ENCODE results near the gene ALDH3B1. TPM values are rescaled to one million over a fixed set of nuclear protein-coding genes. Genes with fewer than 3 reads are reported as not detected.

ALDH3B1 gene
- total and polyA plus RNA-seq, 2 donors (not counting 3 experiments of a cell fraction or from before 2014, with no cell fraction given) = 0.13 to 1.0 TPM

DNA sequence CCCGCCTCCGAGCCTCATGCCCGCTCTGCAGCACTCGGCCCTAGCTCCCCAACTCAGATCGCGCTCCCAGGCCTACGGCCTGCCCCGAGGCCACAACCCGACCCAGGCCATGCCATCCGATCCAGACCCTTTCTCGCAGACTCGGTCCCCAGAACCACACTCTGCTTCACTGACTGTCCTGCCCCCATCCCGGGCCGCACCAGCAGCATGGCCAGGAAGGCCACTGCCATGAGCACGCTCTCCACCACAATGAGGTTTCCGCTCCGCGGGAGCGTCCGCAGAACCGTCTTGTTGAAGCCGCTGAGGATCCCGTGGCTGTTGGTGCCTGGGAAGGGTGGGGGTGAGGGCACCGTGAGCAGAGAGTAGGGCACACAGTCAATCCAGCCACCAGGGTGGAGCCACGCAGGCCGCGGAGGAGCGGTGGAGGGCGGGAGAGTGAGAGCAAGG is 12.6 kb upstream of the ALDH3B1 start:
- Histone ChIP-seq H3K4me1 (ENCODE audit: control insufficient read depth, extremely low read depth, insufficient read depth, low read length) (no peaks in the 10 kb centered on the region), H3K36me3 (ENCODE audit: control insufficient read depth in 2 of 2, extremely low read depth in 1 of 2, insufficient read depth in 2 of 2, low read length in 2 of 2) (no peaks in the 10 kb centered on the region), H3K79me2 (ENCODE audit: control insufficient read depth, insufficient read depth, low read length) (no peaks in the 10 kb centered on the region), H2AFZ (ENCODE audit: low read depth, low read length) (no peak overlapping the region), H4K20me1 (replicated peaks; ENCODE audit: control insufficient read depth, extremely low read depth, insufficient read depth, low read length) (no peaks in the 10 kb centered on the region), H3K9me3 (replicated peaks; ENCODE audit: control insufficient read depth, insufficient read depth, low read length) (no peaks in the 10 kb centered on the region), H3K9me1 (replicated peaks; ENCODE audit: control insufficient read depth, extremely low read depth, insufficient read depth, low read length) (no peaks in the 10 kb centered on the region), H3K4me3 (replicated peaks in 1 of 3; ENCODE audit: insufficient read depth in 1 of 3, low read depth in 1 of 3, low read length in 3 of 3) (no peak overlapping the region), H3K27me3 (ENCODE audit: control insufficient read depth in 2 of 2, insufficient read depth in 2 of 2, low read length in 2 of 2) (no peaks in the 10 kb centered on the region), H3K27ac (ENCODE audit: insufficient read depth, low read depth, low read length) (no peak overlapping the region), H3K9ac (replicated peaks; ENCODE audit: extremely low read depth, insufficient read depth, low read length) (no peak overlapping the region), H3K4me2 (ENCODE audit: insufficient read depth, low read length) (no peak overlapping the region)
- FAIRE-seq (no peak), DNase-seq (ENCODE audit: low read depth, low spot score) (no peak)
- BruUV-seq (replicated peaks) = no TSS peak
- intact Hi-C loops (cut with micrococcal nuclease) = no loop called here
- POLR2A ChIA-PET = no interaction called here
- dilution Hi-C loops (cut with MboI; ENCODE audit: extremely low pct_ligation_motif_present, low sequenced_read_pairs) = no loop called here
- CTCF ChIA-PET = no interaction called here
- TF ChIP-seq, protein P1, sequence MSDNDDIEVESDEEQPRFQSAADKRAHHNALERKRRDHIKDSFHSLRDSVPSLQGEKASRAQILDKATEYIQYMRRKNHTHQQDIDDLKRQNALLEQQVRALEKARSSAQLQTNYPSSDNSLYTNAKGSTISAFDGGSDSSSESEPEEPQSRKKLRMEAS (IDR thresholded peaks at IDR 0.05; ENCODE audit: insufficient read depth, insufficient read length) = no peak
- TF ChIP-seq FOS (IDR thresholded peaks at IDR 0.05; ENCODE audit: borderline replicate concordance, insufficient read depth, low read length) = no peak
- TF ChIP-seq POLR2AphosphoS5 (IDR thresholded peaks at IDR 0.05; ENCODE audit: insufficient read depth, low read depth, low read length) = no peak
- no peak for TF ChIP-seq GATA2 (IDR thresholded peaks at IDR 0.05; ENCODE audit: insufficient read depth, insufficient read length, low read depth, low read length)
- TF ChIP-seq, protein P2, sequence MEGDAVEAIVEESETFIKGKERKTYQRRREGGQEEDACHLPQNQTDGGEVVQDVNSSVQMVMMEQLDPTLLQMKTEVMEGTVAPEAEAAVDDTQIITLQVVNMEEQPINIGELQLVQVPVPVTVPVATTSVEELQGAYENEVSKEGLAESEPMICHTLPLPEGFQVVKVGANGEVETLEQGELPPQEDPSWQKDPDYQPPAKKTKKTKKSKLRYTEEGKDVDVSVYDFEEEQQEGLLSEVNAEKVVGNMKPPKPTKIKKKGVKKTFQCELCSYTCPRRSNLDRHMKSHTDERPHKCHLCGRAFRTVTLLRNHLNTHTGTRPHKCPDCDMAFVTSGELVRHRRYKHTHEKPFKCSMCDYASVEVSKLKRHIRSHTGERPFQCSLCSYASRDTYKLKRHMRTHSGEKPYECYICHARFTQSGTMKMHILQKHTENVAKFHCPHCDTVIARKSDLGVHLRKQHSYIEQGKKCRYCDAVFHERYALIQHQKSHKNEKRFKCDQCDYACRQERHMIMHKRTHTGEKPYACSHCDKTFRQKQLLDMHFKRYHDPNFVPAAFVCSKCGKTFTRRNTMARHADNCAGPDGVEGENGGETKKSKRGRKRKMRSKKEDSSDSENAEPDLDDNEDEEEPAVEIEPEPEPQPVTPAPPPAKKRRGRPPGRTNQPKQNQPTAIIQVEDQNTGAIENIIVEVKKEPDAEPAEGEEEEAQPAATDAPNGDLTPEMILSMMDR (IDR thresholded peaks at IDR 0.05; ENCODE audit: extremely low read depth in 1 of 2, insufficient read depth in 1 of 2, low read depth in 1 of 2, low read length in 2 of 2) = no peak
- no peak for TF ChIP-seq JUN (IDR thresholded peaks at IDR 0.05; ENCODE audit: borderline replicate concordance, insufficient read depth, insufficient read length, low read depth)
- TF ChIP-seq MYC (IDR thresholded peaks at IDR 0.05; ENCODE audit: low read depth, low read length) = no peak
- TF ChIP-seq POLR2A (IDR thresholded peaks at IDR 0.05; ENCODE audit: low read depth, low read length) = no peak
- no peak for TF ChIP-seq EZH2 (IDR thresholded peaks at IDR 0.05; ENCODE audit: borderline replicate concordance, low read depth, low read length, severe bottlenecking)

All from endothelial cell of umbilical vein (primary cell).